SK-N-MC (cell line): Measurements from ENCODE around the gene NACC2.

Experiments
- EZH2 ChIP-seq: fragments of 200-600 bp; sonication (generic); IDR thresholded peaks from one replicate; pipeline ENCODE4 v1.6.1; 2017; ENCODE audit warnings: antibody characterized with exemption
- FOXP2 ChIP-seq: optimal IDR thresholded peaks from 2 replicates; pipeline ENCODE3; 2011; ENCODE audit warnings: mild to moderate bottlenecking, moderate library complexity; ENCODE audit not compliant: insufficient read depth; ENCODE audit errors: extremely low read length, control extremely low read depth
- POLR2AphosphoS5 ChIP-seq: IDR thresholded peaks from 2 replicates; pipeline ENCODE4 v1.6.1; 2012; ENCODE audit warnings: mild to moderate bottlenecking, low read depth, low read length, borderline replicate concordance

DNA sequence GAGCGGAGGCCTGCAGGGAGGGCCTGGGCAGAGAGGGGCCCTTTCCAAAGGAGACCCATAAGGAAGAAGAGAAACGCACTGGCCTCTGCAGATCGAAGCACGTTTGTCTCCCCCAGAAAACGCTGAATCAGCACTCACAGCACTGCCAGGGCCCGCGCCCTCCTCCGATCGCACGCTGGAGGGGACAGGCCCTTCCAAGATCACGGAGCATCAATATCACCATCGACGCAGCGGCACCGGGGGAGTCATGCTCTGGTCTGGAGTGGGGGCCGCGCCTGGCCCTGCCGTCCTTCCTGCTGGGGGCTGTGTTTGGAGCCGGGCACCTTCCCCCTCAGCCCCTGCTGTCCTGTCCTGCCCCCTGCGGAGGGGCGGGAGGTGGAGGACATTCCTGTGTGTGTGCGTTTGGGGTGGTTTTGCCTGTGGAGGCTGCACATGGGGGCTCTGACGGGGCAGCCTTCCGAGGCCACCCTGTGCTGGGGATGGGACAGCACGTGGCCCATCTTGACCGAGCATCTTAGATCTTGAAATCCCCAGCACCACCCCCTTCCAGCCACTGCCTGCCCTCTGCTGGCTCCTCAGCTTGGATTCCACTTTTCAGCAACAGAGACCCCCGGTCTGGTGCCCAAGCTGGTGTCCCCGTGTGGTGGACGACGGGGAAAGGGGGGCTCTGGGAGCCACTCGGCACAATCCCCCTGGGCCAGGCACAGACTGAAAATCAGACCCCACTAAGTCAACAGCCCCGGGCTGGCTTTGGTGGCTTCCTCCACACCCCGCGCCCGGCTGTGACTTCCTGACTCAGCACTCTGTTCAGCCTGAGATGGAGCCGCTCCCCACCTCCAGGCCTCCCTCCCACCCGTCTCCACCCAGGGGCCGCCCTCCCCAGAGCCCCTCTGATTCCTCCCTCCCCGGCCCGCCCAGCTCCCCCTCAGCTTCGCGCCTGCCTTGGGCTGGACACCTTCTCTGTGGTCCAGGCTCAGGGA is 15.3 kb upstream of the NACC2 start:
- no peak for TF ChIP-seq EZH2
- peak; percentile 36; the same call in 1 of the 2 replicates for TF ChIP-seq POLR2AphosphoS5
- TF ChIP-seq FOXP2, result no peak
